HCT116 (cell line): ENCODE measurements around the gene ZFR.

Source experiments
- CTCF ChIP-seq, 3 experiments: fragments of 200-600 bp in 1 of 3; sonication (generic) in 1 of 3; IDR thresholded peaks in 2 of 3; conservative IDR thresholded peaks in 1 of 3; 2 replicates each; pipeline ENCODE4 v1.5.1; 2012 to 2017; ENCODE audit warnings: low read depth in 2 of 3, low read length in 2 of 3, antibody characterized with exemption in 1 of 3, borderline replicate concordance in 1 of 3, control low read depth in 1 of 3, mild to moderate bottlenecking in 1 of 3, mixed read lengths in 1 of 3, mixed run types in 1 of 3, moderate library complexity in 1 of 3; ENCODE audit not compliant: insufficient read depth in 1 of 3
- EGR1 ChIP-seq: IDR thresholded peaks from 2 replicates; pipeline ENCODE4 v1.6.1; 2012; ENCODE audit warnings: low read depth
- ELF1 ChIP-seq: IDR thresholded peaks from 2 replicates; pipeline ENCODE4 v1.6.1; 2012; ENCODE audit warnings: low read depth, borderline replicate concordance
- EZH2 ChIP-seq: fragments of 200-600 bp; sonication (generic); IDR thresholded peaks from 2 replicates; pipeline ENCODE4 v1.6.1; 2017; ENCODE audit warnings: antibody characterized with exemption, mixed run types
- JUND ChIP-seq: IDR thresholded peaks from 2 replicates; pipeline ENCODE4 v1.6.1; 2012
- POLR2A ChIP-seq: IDR thresholded peaks from 2 replicates; pipeline ENCODE4 v1.7.0; 2011; ENCODE audit warnings: borderline replicate concordance; ENCODE audit not compliant: insufficient read depth, insufficient read length; ENCODE audit errors: extremely low read depth
- POLR2AphosphoS5 ChIP-seq: IDR thresholded peaks from 2 replicates; pipeline ENCODE4 v1.6.1; 2011; ENCODE audit warnings: mild to moderate bottlenecking, low read depth, low read length, moderate library complexity
- RAD21 ChIP-seq: IDR thresholded peaks from 2 replicates; pipeline ENCODE4 v1.6.1; 2012; ENCODE audit warnings: low read depth, mild to moderate bottlenecking
- SRF ChIP-seq: IDR thresholded peaks from 2 replicates; pipeline ENCODE4 v1.6.1; 2012; ENCODE audit warnings: low read depth
- ZBTB33 ChIP-seq: IDR thresholded peaks from 2 replicates; pipeline ENCODE4 v1.6.1; 2011; ENCODE audit warnings: mild to moderate bottlenecking, low read length, moderate library complexity; ENCODE audit not compliant: insufficient replicate concordance; ENCODE audit errors: extremely low read depth
- ZFX ChIP-seq: fragments of 450-650 bp; IDR thresholded peaks from 2 replicates; pipeline ENCODE4 v1.6.1; 2017

GRCh38 chr5:32432633-32433032, 11.9 kb downstream of the ZFR start:
- TF ChIP-seq POLR2A (no peak), RAD21 (no peak), POLR2AphosphoS5 (no peak), CTCF (IDR thresholded peaks at IDR 0.05 in 2 of 3, conservative IDR thresholded peaks at IDR 0.05 in 1 of 3; ENCODE audit: borderline replicate concordance in 1 of 3, insufficient read depth in 1 of 3, low read depth in 2 of 3, low read length in 2 of 3) (no peak), ZBTB33 (no peak), SRF (no peak), JUND (no peak), ZFX (no peak), EZH2 (no peak), ELF1 (no peak), EGR1 (no peak)
